HEK293T (cell line): ENCODE measurements around the gene GRAMD1A.

Source experiments
- ARNT ChIP-seq: fragments of 450-650 bp; IDR thresholded peaks from 2 replicates; pipeline ENCODE4 v1.6.1; 2017; ENCODE audit warnings: mild to moderate bottlenecking
- BHLHE40 ChIP-seq: fragments of 450-650 bp; IDR thresholded peaks from 2 replicates; pipeline ENCODE4 v1.6.1; 2016; ENCODE audit warnings: mild to moderate bottlenecking, moderate library complexity, borderline replicate concordance
- ELF4 ChIP-seq: fragments of 450-650 bp; IDR thresholded peaks from 2 replicates; pipeline ENCODE4 v1.6.1; 2017; ENCODE audit warnings: antibody characterized with exemption
- FOXA1 ChIP-seq: fragments of 450-650 bp; IDR thresholded peaks from 2 replicates; pipeline ENCODE4 v1.6.1; 2016; ENCODE audit warnings: mild to moderate bottlenecking
- FOXK2 ChIP-seq: fragments of 450-650 bp; IDR thresholded peaks from 2 replicates; pipeline ENCODE4 v1.6.1; 2016; ENCODE audit warnings: mild to moderate bottlenecking
- FOXM1 ChIP-seq: fragments of 450-650 bp; IDR thresholded peaks from 2 replicates; pipeline ENCODE4 v1.6.1; 2017; ENCODE audit warnings: mild to moderate bottlenecking, borderline replicate concordance
- L3MBTL2 ChIP-seq: fragments of 450-650 bp; conservative IDR thresholded peaks from 2 replicates; pipeline ENCODE4 v1.6.1; 2016; ENCODE audit warnings: mild to moderate bottlenecking
- LEF1 ChIP-seq: fragments of 450-650 bp; IDR thresholded peaks from 2 replicates; pipeline ENCODE4 v1.6.1; 2017; ENCODE audit warnings: mild to moderate bottlenecking, borderline replicate concordance
- NFRKB ChIP-seq: fragments of 450-650 bp; IDR thresholded peaks from 2 replicates; pipeline ENCODE4 v1.6.1; 2016; ENCODE audit warnings: mild to moderate bottlenecking, moderate library complexity
- PKNOX1 ChIP-seq: fragments of 450-650 bp; IDR thresholded peaks from 2 replicates; pipeline ENCODE4 v1.6.1; 2016
- SP1 ChIP-seq: fragments of 450-650 bp; IDR thresholded peaks from 2 replicates; pipeline ENCODE4 v1.6.1; 2017
- SUZ12 ChIP-seq: fragments of 450-650 bp; IDR thresholded peaks from 2 replicates; pipeline ENCODE4 v1.6.1; 2016; ENCODE audit warnings: mild to moderate bottlenecking
- TARDBP ChIP-seq: fragments of 450-650 bp; IDR thresholded peaks from 2 replicates; pipeline ENCODE4 v1.6.1; 2016
- ZNF384 ChIP-seq: fragments of 450-650 bp; IDR thresholded peaks from 2 replicates; pipeline ENCODE4 v1.6.1; 2016

GRCh38 chr19:34957830-34958751, 42.0 kb upstream of the GRAMD1A start:
- no peak for TF ChIP-seq BHLHE40
- no peak for TF ChIP-seq PKNOX1
- TF ChIP-seq ZNF384 = no peak
- no peak for TF ChIP-seq FOXK2
- no peak for TF ChIP-seq SP1
- no peak for TF ChIP-seq SUZ12
- TF ChIP-seq ELF4 = no peak
- no peak for TF ChIP-seq NFRKB
- no peak for TF ChIP-seq FOXM1
- TF ChIP-seq TARDBP = no peak
- no peak for TF ChIP-seq LEF1
- no peak for TF ChIP-seq FOXA1
- TF ChIP-seq L3MBTL2 = no peak
- no peak for TF ChIP-seq ARNT
